Gastroesophageal sphincter (tissue), 4 donors: ENCODE results near the gene IL10. TPM values are rescaled to one million over a fixed set of nuclear protein-coding genes. Genes with fewer than 3 reads are reported as not detected.

Experiments used
- ATAC-seq: fragments of 150-250 bp; one replicate; pipeline ENCODE4 v1.9.1; 2016; ENCODE audit warnings: mild to moderate bottlenecking, moderate library complexity
- H3K27ac ChIP-seq, 4 donors: fragments of 200-600 bp; sonication (generic) in 3 of 4; 1 replicate in 3 of 4; 2 replicates in 1 of 4; pipeline ENCODE4 v1.5.1; 2016 to 2019
- H3K27me3 ChIP-seq: fragments of 200-600 bp; sonication (generic); one replicate; pipeline ENCODE4 v1.5.1; 2019
- H3K36me3 ChIP-seq, 2 donors: fragments of 200-600 bp; sonication (generic); one replicate each; pipeline ENCODE4 v1.5.1; 2019; ENCODE audit warnings: control low read depth in 1 of 2
- H3K4me1 ChIP-seq, 3 donors: fragments of 200-600 bp; sonication (generic); 1 replicate in 2 of 3; 2 replicates in 1 of 3; pipeline ENCODE4 v1.5.1; 2016 to 2019; ENCODE audit warnings: control low read depth in 2 of 3
- H3K4me3 ChIP-seq, 2 donors: fragments of 200-600 bp; sonication (generic); one replicate each; pipeline ENCODE4 v1.5.1; 2019; ENCODE audit warnings: mild to moderate bottlenecking in 1 of 2, moderate library complexity in 1 of 2
- H3K9me3 ChIP-seq, 3 donors: fragments of 200-600 bp; sonication (generic); one replicate each; pipeline ENCODE4 v1.5.1; 2017 to 2019; ENCODE audit warnings: control low read depth in 2 of 3
- CTCF ChIP-seq, 4 experiments: fragments of 200-600 bp in 2 of 4; fragments of 450-650 bp in 2 of 4; sonication (generic) in 1 of 4; IDR thresholded peaks; one replicate each; pipeline ENCODE4 v1.5.1; 2017 to 2019; ENCODE audit warnings: antibody characterized with exemption in 4 of 4, mild to moderate bottlenecking in 2 of 4, moderate library complexity in 2 of 4
- EP300 ChIP-seq: sonication (generic); formaldehyde crosslinking; IDR thresholded peaks from one replicate; pipeline ENCODE4 v1.6.1; 2017; ENCODE audit warnings: antibody characterized with exemption, mild to moderate bottlenecking
- POLR2A ChIP-seq, 2 donors: fragments of 450-650 bp; IDR thresholded peaks; one replicate each; pipeline ENCODE4 v1.6.1; 2017; ENCODE audit warnings: antibody characterized with exemption in 2 of 2, mild to moderate bottlenecking in 2 of 2, moderate library complexity in 1 of 2
- POLR2AphosphoS5 ChIP-seq: sonication (generic); formaldehyde crosslinking; IDR thresholded peaks from one replicate; pipeline ENCODE4 v1.6.1; 2017; ENCODE audit warnings: antibody characterized with exemption
- WGBS, 2 donors: methylation state at CpG; one replicate each; pipeline ENCODE4 v1.1.5; 2018; ENCODE audit warnings: low coverage in 1 of 2; 5-methylcytosine and 5-hydroxymethylcytosine counted together
- total RNA-seq, 4 donors: library from RNA; depleted of rRNA; stranded (reverse); fragments of >200 nt; gene quantifications; one replicate each; pipeline ENCODE4 v1.1.0, GENCODE V29; 2016

Gene IL10
- total RNA-seq, 4 donors from 2014 or later: 0.45 to 9.3 (median 2.3) TPM

- Histone ChIP-seq H3K27ac (no peak overlapping the region), H3K9me3 (peaks cover 0 to 12% (median 0%) of the 10 kb centered on the region in 3 donors), H3K27me3 (peaks cover 4% of the 10 kb centered on the region), H3K4me1 (no peaks in the 10 kb centered on the region), H3K36me3 (no peaks in the 10 kb centered on the region), H3K4me3 (no peak overlapping the region)
- 75 to 82% methylated on average over 1 of the region's 1 CpG for WGBS, 2 donors
- TF ChIP-seq CTCF (IDR thresholded peaks at IDR 0.05) (no peak), EP300 (no peak), POLR2AphosphoS5 (no peak), POLR2A (IDR thresholded peaks at IDR 0.05) (no peak)
- ATAC-seq: no peak
Measured at GRCh38 chr1:206760590-206760989, 11.7 kb downstream of the IL10 start.

- WGBS, 2 donors: 72 to 82% methylated on average over 13 of the region's 13 CpGs
- TF ChIP-seq CTCF (IDR thresholded peaks at IDR 0.05) (no peak), EP300 (no peak), POLR2A (IDR thresholded peaks at IDR 0.05) (no peak), POLR2AphosphoS5 (no peak)
- no peaks in the 10 kb centered on the region for H3K9me3 ChIP-seq
- H3K4me3 ChIP-seq: no peak overlapping the region
- H3K27me3 ChIP-seq: peaks cover 13% of the 10 kb centered on the region
- ATAC-seq: no peak
- H3K36me3 ChIP-seq: no peaks in the 10 kb centered on the region
- no peak overlapping the region for H3K27ac ChIP-seq
- no peaks in the 10 kb centered on the region for H3K4me1 ChIP-seq
Measured at GRCh38 chr1:206757524-206758266, 14.6 kb downstream of the IL10 start.

- Histone ChIP-seq H3K4me1 (no peaks in the 10 kb centered on the region), H3K9me3 (no peaks in the 10 kb centered on the region), H3K27ac (no peak overlapping the region), H3K27me3 (peaks cover 10% of the 10 kb centered on the region), H3K4me3 (no peak overlapping the region), H3K36me3 (no peaks in the 10 kb centered on the region)
- WGBS, 2 donors: 11 to 36% methylated on average over 1 of the region's 1 CpG
- no peak for TF ChIP-seq EP300
- no peak for TF ChIP-seq CTCF (IDR thresholded peaks at IDR 0.05)
- no peak for TF ChIP-seq POLR2AphosphoS5
- TF ChIP-seq POLR2A (IDR thresholded peaks at IDR 0.05): no peak
- no peak for ATAC-seq
Measured at GRCh38 chr1:206754011-206754410, 18.3 kb downstream of the IL10 start.

GRCh38 chr1:206753141-206753540 lies 19.2 kb downstream of the IL10 start:
- H3K4me3 ChIP-seq: no peak overlapping the region
- ATAC-seq: no peak
- H3K4me1 ChIP-seq: no peaks in the 10 kb centered on the region
- 77 to 91% methylated on average over 3 of the region's 3 CpGs for WGBS, 2 donors
- no peaks in the 10 kb centered on the region for H3K36me3 ChIP-seq
- H3K27ac ChIP-seq: no peak overlapping the region
- H3K9me3 ChIP-seq: no peaks in the 10 kb centered on the region
- no peak for TF ChIP-seq CTCF (IDR thresholded peaks at IDR 0.05)
- no peak for TF ChIP-seq EP300
- no peak for TF ChIP-seq POLR2A (IDR thresholded peaks at IDR 0.05)
- no peak for TF ChIP-seq POLR2AphosphoS5
- peaks cover 10% of the 10 kb centered on the region for H3K27me3 ChIP-seq

GRCh38 chr1:206752481-206752880 lies 19.8 kb downstream of the IL10 start:
- 83% methylated on average over 2 of the region's 2 CpGs; no CpG with 5 or more reads in 1 of the 2 donors for WGBS, 2 donors
- H3K27me3 ChIP-seq: peaks cover 10% of the 10 kb centered on the region
- H3K36me3 ChIP-seq: no peaks in the 10 kb centered on the region
- H3K4me1 ChIP-seq: no peaks in the 10 kb centered on the region
- H3K9me3 ChIP-seq: no peaks in the 10 kb centered on the region
- H3K4me3 ChIP-seq: no peak overlapping the region
- no peak overlapping the region for H3K27ac ChIP-seq
- TF ChIP-seq EP300 (no peak), CTCF (IDR thresholded peaks at IDR 0.05) (no peak), POLR2AphosphoS5 (no peak), POLR2A (IDR thresholded peaks at IDR 0.05) (no peak)
- ATAC-seq: no peak
